Karpas-422 (cell line): ENCODE data around the gene TRPC3. TPM values are rescaled to one million over a fixed set of nuclear protein-coding genes. Genes with fewer than 3 reads are reported as not detected.

Source experiments
- DNase-seq: peaks from one replicate; pipeline ENCODE4 v3.0.0-alpha.2; 2015
- H2AFZ ChIP-seq: fragments of 200-600 bp; sonication (generic); 2 replicates; pipeline ENCODE4 v1.6.1; 2014; ENCODE audit warnings: antibody characterized with exemption, low read length, mixed read lengths
- H3K27ac ChIP-seq: fragments of 200-600 bp; sonication (generic); 2 replicates; pipeline ENCODE4 v1.5.1; 2014; ENCODE audit warnings: mild to moderate bottlenecking, low read length, moderate library complexity
- H3K27me3 ChIP-seq: fragments of 200-600 bp; sonication (generic); 2 replicates; pipeline ENCODE4 v1.6.1; 2014; ENCODE audit warnings: low read length, mixed read lengths
- H3K36me3 ChIP-seq: fragments of 200-600 bp; sonication (generic); 2 replicates; pipeline ENCODE4 v1.6.1; 2014; ENCODE audit warnings: low read length, mixed read lengths; ENCODE audit not compliant: insufficient read depth
- H3K4me1 ChIP-seq: fragments of 200-600 bp; sonication (generic); 2 replicates; pipeline ENCODE4 v1.6.1; 2014; ENCODE audit warnings: mild to moderate bottlenecking, low read length, mixed read lengths
- H3K4me2 ChIP-seq: fragments of 200-600 bp; sonication (generic); 2 replicates; pipeline ENCODE4 v1.6.1; 2014; ENCODE audit warnings: low read length, low read depth, mild to moderate bottlenecking; ENCODE audit not compliant: poor library complexity, severe bottlenecking
- H3K4me3 ChIP-seq: fragments of 200-600 bp; sonication (generic); 2 replicates; pipeline ENCODE4 v1.5.1; 2014; ENCODE audit warnings: mild to moderate bottlenecking, antibody characterized with exemption, low read length, mixed read lengths
- H3K79me2 ChIP-seq: fragments of 200-600 bp; sonication (generic); 2 replicates; pipeline ENCODE4 v1.6.1; 2014; ENCODE audit warnings: mild to moderate bottlenecking, low read length, mixed read lengths
- H3K9ac ChIP-seq: fragments of 200-600 bp; sonication (generic); 2 replicates; pipeline ENCODE4 v1.6.0; 2014; ENCODE audit warnings: low read length
- H3K9me2 ChIP-seq: fragments of 200-600 bp; sonication (generic), shearing (Covaris generic); replicated peaks from 2 replicates; pipeline ENCODE4 v1.6.0; 2014; ENCODE audit warnings: mild to moderate bottlenecking, low read length, moderate library complexity; ENCODE audit not compliant: insufficient read depth
- H3K9me3 ChIP-seq: fragments of 300-700, 200-600 bp; sonication (generic); 2 replicates; pipeline ENCODE4 v1.6.1; 2014; ENCODE audit warnings: low read length, mixed read lengths
- H4K20me1 ChIP-seq: fragments of 200-600 bp; sonication (generic); 2 replicates; pipeline ENCODE4 v1.6.1; 2014; ENCODE audit warnings: mild to moderate bottlenecking, antibody characterized with exemption, low read length, low read depth; ENCODE audit not compliant: insufficient read depth
- total RNA-seq: library from RNA; depleted of rRNA; stranded (reverse); fragments of >200 nt; shearing (Covaris generic); gene quantifications from 2 replicates; pipeline ENCODE4 v1.2.3, GENCODE V29; 2014; ENCODE audit warnings: low replicate concordance

The TRPC3 gene
- total RNA-seq, 1 experiment from 2014 or later = not detected

DNA sequence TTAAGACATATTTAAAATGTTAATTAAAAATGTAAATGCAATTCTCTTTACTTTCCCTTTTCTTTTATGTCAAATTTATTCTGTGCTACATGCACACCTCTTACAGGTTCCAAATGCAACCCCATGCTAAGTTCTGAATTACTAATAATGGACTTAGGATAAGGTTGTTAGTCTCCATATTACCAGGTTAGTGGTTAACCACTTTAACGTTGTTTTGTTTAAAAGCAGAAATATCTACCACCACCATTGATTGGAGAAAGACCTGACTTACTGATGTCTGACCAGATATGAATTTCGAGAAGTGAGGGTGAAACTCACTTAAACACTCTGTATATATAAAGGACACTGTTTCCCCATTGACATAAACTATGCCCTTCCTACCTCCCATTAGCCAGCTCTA is 6.9 kb upstream of the TRPC3 start:
- Histone ChIP-seq H2AFZ (no peak overlapping the region), H3K4me2 (no peak overlapping the region), H3K27me3 (no peaks in the 10 kb centered on the region), H3K9ac (no peak overlapping the region), H4K20me1 (no peaks in the 10 kb centered on the region), H3K27ac (no peak overlapping the region), H3K79me2 (no peaks in the 10 kb centered on the region), H3K4me3 (no peak overlapping the region), H3K4me1 (no peaks in the 10 kb centered on the region), H3K9me2 (no peaks in the 10 kb centered on the region), H3K9me3 (no peaks in the 10 kb centered on the region), H3K36me3 (no peaks in the 10 kb centered on the region)
- no peak for DNase-seq

DNA sequence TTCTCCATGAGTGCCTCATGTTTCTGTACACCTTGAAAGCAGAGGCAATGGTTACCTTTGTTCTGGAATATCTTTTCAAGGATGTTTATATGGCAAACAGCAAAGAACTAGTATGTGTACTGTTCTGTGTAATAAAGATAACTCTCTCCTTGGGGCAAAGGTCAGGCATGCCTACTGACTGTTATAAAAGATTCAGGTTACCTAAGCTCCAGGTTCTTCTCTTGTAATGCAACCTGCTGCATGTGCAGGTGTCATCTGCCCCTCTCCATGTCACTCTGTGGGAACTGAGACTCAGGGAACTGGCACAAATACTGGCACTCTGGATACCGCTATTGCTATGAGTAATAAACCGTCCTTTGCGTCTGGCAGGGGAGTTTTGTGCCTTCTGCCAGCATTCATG is 5.4 kb upstream of the TRPC3 start:
- no peaks in the 10 kb centered on the region for H4K20me1 ChIP-seq
- no peaks in the 10 kb centered on the region for H3K27me3 ChIP-seq
- no peaks in the 10 kb centered on the region for H3K79me2 ChIP-seq
- H3K9me3 ChIP-seq = no peaks in the 10 kb centered on the region
- H3K4me3 ChIP-seq = no peak overlapping the region
- H2AFZ ChIP-seq = no peak overlapping the region
- H3K4me1 ChIP-seq = no peaks in the 10 kb centered on the region
- H3K36me3 ChIP-seq = no peaks in the 10 kb centered on the region
- H3K4me2 ChIP-seq = no peak overlapping the region
- no peaks in the 10 kb centered on the region for H3K9me2 ChIP-seq
- H3K27ac ChIP-seq = no peak overlapping the region
- DNase-seq = no peak
- no peak overlapping the region for H3K9ac ChIP-seq

DNA sequence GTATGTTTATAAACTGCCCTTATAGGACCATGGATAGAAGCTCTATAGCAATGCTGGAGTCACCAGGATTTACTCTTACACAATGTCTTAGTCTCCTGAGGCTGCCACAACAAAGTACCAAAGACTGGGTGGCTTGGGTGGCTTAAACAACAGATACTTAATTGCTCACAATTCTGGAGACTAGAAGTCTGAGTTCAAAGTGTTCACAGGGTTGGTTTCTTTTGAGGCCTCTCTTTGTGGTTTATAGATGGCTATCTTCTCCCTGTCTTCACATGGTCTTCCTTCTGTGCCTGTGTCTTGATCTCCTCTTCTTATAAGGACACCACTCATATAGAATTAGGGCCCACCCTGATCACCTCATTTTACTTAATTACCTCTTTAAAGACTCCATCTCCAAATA is 2.0 kb upstream of the TRPC3 start:
- no peak overlapping the region for H3K4me3 ChIP-seq
- H3K4me2 ChIP-seq = no peak overlapping the region
- no peaks in the 10 kb centered on the region for H3K9me2 ChIP-seq
- no peak overlapping the region for H3K27ac ChIP-seq
- H3K79me2 ChIP-seq = no peaks in the 10 kb centered on the region
- H3K9me3 ChIP-seq = no peaks in the 10 kb centered on the region
- no peak overlapping the region for H3K9ac ChIP-seq
- no peak overlapping the region for H2AFZ ChIP-seq
- H4K20me1 ChIP-seq = no peaks in the 10 kb centered on the region
- no peaks in the 10 kb centered on the region for H3K27me3 ChIP-seq
- no peak for DNase-seq
- H3K36me3 ChIP-seq = no peaks in the 10 kb centered on the region
- no peaks in the 10 kb centered on the region for H3K4me1 ChIP-seq

DNA sequence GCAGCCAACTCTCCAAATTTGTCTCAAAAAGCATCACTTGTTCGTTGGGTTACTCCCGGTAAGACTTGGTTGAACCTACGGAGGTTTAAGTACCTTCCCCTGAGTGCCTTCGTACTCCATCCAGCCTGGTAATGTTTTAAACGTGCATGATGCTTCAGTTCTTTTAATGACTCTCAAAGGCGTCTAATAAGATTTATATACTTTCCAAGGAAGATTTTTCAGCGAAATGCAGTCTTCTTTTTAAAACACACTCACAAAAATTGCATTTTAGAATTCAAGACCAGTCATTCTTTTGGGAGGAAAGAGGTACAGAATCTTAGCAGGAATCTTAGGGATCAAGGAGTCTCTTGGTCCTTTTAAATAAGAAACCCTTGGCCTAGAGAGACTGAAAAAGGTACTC is 430 bp upstream of the TRPC3 start:
- Histone ChIP-seq H3K9me3 (no peaks in the 10 kb centered on the region), H3K4me2 (no peak overlapping the region), H3K4me1 (no peaks in the 10 kb centered on the region), H3K27me3 (no peaks in the 10 kb centered on the region), H4K20me1 (no peaks in the 10 kb centered on the region), H3K79me2 (no peaks in the 10 kb centered on the region), H3K9ac (no peak overlapping the region), H2AFZ (no peak overlapping the region), H3K4me3 (no peak overlapping the region), H3K36me3 (no peaks in the 10 kb centered on the region), H3K27ac (no peak overlapping the region), H3K9me2 (no peaks in the 10 kb centered on the region)
- no peak for DNase-seq

DNA sequence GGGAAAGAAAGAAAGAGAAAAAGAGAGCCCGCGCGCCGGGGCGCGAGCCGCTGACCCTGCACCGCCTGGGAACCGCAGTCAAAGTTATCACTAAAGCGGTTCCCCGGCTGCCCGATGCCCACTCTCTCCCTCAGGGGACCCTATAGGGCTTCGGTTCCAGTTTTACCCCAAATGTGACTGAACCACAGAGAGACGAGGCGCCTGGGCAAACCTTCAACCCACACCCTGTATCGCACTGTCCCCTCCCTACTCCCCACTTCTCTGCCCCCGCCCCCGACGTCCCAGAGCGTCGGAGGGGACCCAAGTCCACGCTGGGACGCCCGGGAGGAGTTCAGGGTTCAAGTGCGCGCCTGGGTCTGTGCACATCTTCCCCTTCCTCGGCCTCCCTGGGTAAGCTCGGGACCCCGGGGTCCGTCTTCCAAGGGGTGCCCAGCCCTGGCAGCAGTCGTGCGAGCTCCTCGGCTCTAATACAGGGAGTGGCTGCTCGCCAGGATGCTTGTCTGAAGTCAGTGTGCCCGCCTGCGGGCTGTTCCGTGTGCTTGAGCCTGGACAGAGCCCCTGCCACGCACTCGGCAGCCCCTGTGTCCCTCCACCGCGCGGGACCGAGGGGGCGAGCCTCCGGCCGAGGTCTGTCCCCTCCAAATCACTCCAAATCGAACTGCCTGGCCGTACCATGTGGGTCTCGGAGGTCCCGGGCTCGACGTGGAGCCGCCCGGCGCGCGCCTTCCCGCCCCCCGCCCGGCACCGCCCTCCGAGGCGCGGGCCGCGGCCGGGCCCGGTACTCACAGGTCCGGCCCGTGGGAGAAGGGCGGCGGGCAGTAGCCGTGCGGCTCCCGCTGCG is 960 bp downstream of the TRPC3 start:
- Histone ChIP-seq H3K4me1 (no peaks in the 10 kb centered on the region), H3K4me2 (peak overlapping the region; percentile 50), H3K9me2 (no peaks in the 10 kb centered on the region), H3K27ac (no peak overlapping the region), H3K9me3 (no peaks in the 10 kb centered on the region), H2AFZ (no peak overlapping the region), H3K9ac (no peak overlapping the region), H3K4me3 (no peak overlapping the region), H4K20me1 (no peaks in the 10 kb centered on the region), H3K79me2 (no peaks in the 10 kb centered on the region), H3K27me3 (no peaks in the 10 kb centered on the region), H3K36me3 (no peaks in the 10 kb centered on the region)
- DNase-seq = no peak

DNA sequence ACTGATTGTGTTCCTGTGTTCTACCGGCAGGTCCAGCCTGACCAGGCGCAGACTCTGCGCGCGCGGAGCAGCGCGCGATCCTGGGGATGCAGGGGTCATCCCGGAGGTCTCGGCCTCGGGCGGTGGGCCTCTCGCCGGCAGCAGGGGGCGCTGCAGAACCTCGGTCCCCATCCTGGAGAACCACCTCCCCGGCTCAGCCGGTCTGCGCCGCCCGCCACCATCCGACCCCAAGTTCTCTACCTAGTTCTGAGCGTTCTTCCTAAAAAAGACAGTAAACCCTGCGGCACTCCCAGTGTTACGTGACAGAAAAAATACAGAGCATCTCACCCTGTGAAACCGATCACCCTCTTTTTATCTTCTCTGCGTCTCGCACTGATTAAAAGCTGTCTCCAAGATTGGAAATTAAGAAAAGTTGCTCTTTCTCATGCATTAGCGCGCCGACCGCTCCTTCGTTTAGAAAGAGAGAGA is 1.6 kb downstream of the TRPC3 start:
- no peaks in the 10 kb centered on the region for H4K20me1 ChIP-seq
- H3K27me3 ChIP-seq = no peaks in the 10 kb centered on the region
- H3K9me3 ChIP-seq = no peaks in the 10 kb centered on the region
- no peaks in the 10 kb centered on the region for H3K9me2 ChIP-seq
- no peaks in the 10 kb centered on the region for H3K79me2 ChIP-seq
- H3K36me3 ChIP-seq = no peaks in the 10 kb centered on the region
- H3K4me2 ChIP-seq = peak overlapping the region; percentile 50
- no peaks in the 10 kb centered on the region for H3K4me1 ChIP-seq
- DNase-seq = peak; percentile 80
- H3K4me3 ChIP-seq = no peak overlapping the region
- no peak overlapping the region for H3K9ac ChIP-seq
- H3K27ac ChIP-seq = no peak overlapping the region
- no peak overlapping the region for H2AFZ ChIP-seq

DNA sequence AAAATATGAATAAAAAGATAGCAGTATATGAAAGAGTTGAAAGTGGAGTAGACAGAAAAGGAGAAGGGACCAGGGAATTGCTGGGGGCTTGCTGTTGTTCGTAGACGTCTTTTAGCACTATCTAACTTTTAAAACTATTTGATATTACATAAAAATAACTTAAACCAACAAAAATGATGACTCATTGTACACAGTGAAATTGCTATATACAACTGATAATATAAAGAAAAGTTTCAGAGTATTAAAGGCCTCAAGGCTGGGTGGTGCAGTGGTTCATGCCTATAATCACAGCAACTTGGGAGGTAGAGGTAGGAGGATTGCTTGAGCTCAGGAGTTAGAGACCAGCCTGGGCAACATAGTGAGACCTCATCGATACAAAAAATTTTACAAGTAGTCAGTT is 5.2 kb downstream of the TRPC3 start:
- DNase-seq = no peak
- no peaks in the 10 kb centered on the region for H3K36me3 ChIP-seq
- no peaks in the 10 kb centered on the region for H3K79me2 ChIP-seq
- no peaks in the 10 kb centered on the region for H3K9me3 ChIP-seq
- no peaks in the 10 kb centered on the region for H3K9me2 ChIP-seq
- H3K27me3 ChIP-seq = no peaks in the 10 kb centered on the region
- H3K27ac ChIP-seq = no peak overlapping the region
- H3K4me1 ChIP-seq = no peaks in the 10 kb centered on the region
- H3K4me3 ChIP-seq = no peak overlapping the region
- no peak overlapping the region for H3K4me2 ChIP-seq
- no peaks in the 10 kb centered on the region for H4K20me1 ChIP-seq
- no peak overlapping the region for H3K9ac ChIP-seq
- H2AFZ ChIP-seq = no peak overlapping the region

DNA sequence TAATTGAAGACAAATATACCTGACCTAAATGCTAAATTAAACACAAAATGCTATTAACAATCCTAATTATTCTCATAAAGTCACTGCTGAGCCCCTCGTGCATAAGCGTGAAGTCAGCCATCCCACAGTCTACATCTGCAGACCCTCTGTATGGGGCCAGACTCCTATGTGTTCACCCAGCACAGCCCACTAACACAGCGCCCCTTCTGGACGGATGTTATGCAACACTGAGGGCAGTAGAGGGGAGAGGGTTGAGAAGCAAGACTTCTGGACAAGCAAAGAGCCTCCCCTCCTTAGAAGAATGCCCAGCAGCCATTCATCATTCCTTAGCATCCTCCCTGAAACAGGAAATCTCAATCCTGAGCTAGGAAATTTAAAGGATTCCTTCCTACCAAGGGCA is 7.9 kb downstream of the TRPC3 start:
- no peak overlapping the region for H3K4me2 ChIP-seq
- peak; percentile 76 for DNase-seq
- H3K9ac ChIP-seq = no peak overlapping the region
- H3K27ac ChIP-seq = no peak overlapping the region
- H3K9me2 ChIP-seq = no peaks in the 10 kb centered on the region
- no peaks in the 10 kb centered on the region for H3K36me3 ChIP-seq
- no peaks in the 10 kb centered on the region for H3K79me2 ChIP-seq
- H2AFZ ChIP-seq = no peak overlapping the region
- no peaks in the 10 kb centered on the region for H3K4me1 ChIP-seq
- H4K20me1 ChIP-seq = no peaks in the 10 kb centered on the region
- no peak overlapping the region for H3K4me3 ChIP-seq
- H3K27me3 ChIP-seq = no peaks in the 10 kb centered on the region
- H3K9me3 ChIP-seq = no peaks in the 10 kb centered on the region
